HCT116 (cell line): ENCODE data around the gene GTPBP10. TPM values are rescaled to one million over a fixed set of nuclear protein-coding genes. Genes with fewer than 3 reads are reported as not detected.
"Not testable (repeated sequence)": the region's sequence is repeated elsewhere in the genome, so short reads cannot be mapped to it uniquely, and the experiment has no call there.

Experiments
- ATAC-seq: fragments of 200-7000 bp; cut with Tn5 transposase; 2 replicates; pipeline ENCODE4 v1.9.1; 2020; ENCODE audit warnings: mild to moderate bottlenecking, moderate library complexity
- BruUV-seq: library from RNA; stranded (reverse); fragments of 400-500 nt; replicated peaks from 2 replicates; lab custom pipeline; 2021; lab: Mats Ljungman, UMichigan
- CTCF ChIA-PET: fragments of 300-600 bp; sonication (Branson Sonifier 250); formaldehyde crosslinking; loops from one replicate; lab custom pipeline; 2021; ENCODE audit warnings: antibody characterized with exemption; lab: Charles Lee
- POLR2A ChIA-PET: fragments of 300-600, 350-600 bp; sonication (Branson Sonifier 250); formaldehyde crosslinking; loops from one replicate; lab custom pipeline; 2021; ENCODE audit warnings: antibody characterized with exemption; lab: Charles Lee
- RAD21 ChIA-PET, 2 experiments: fragments of 300-600 bp; sonication (Branson Sonifier 250); formaldehyde crosslinking; loops; one replicate each; lab custom pipeline; 2023; ENCODE audit warnings: low total read pairs in 2 of 2; ENCODE audit not compliant: uncharacterized antibody in 2 of 2, unreplicated experiment in 2 of 2, low non-redundant PET in 1 of 2; lab: Charles Lee
- DNase-seq: peaks from one replicate; pipeline ENCODE4 v3.0.0-alpha.2; 2010; ENCODE audit warnings: low read depth, low spot score
- H2AFZ ChIP-seq: fragments of 200-600 bp; shearing (Covaris generic), sonication (generic); 2 replicates; pipeline ENCODE4 v1.6.1; 2017; ENCODE audit warnings: low read depth, mixed run types, mixed read lengths, antibody characterized with exemption, low read length; ENCODE audit not compliant: poor library complexity, severe bottlenecking
- H3K27ac ChIP-seq: 2 replicates; pipeline ENCODE4 v1.5.1; 2012; ENCODE audit warnings: low read depth, low read length
- H3K27me3 ChIP-seq: fragments of 200-600 bp; sonication (generic); 2 replicates; pipeline ENCODE4 v1.6.1; 2016; ENCODE audit warnings: mixed run types, low read length, mixed read lengths; ENCODE audit not compliant: insufficient read depth
- H3K36me3 ChIP-seq, 2 experiments: fragments of 200-500 bp in 1 of 2; fragments of 200-600 bp in 1 of 2; sonication (Bioruptor generic) in 1 of 2; sonication (generic) in 1 of 2; 2 replicates each; pipeline versions ENCODE4 v1.5.1 to v1.6.1; 2014 to 2016; ENCODE audit warnings: low read length in 2 of 2, inconsistent platforms in 1 of 2, mixed read lengths in 1 of 2, mixed run types in 1 of 2; ENCODE audit not compliant: insufficient read depth in 2 of 2, control insufficient read depth in 1 of 2
- H3K4me1 ChIP-seq, 2 experiments: fragments of 200-600 bp in 1 of 2; sonication (generic) in 1 of 2; 2 replicates each; pipeline versions ENCODE4 v1.5.1 to v1.6.1; 2012 to 2017; ENCODE audit warnings: low read length in 2 of 2, inconsistent platforms in 1 of 2, mild to moderate bottlenecking in 1 of 2, mixed read lengths in 1 of 2, mixed run types in 1 of 2, moderate library complexity in 1 of 2; ENCODE audit not compliant: insufficient read depth in 2 of 2, control insufficient read depth in 1 of 2
- H3K4me2 ChIP-seq: fragments of 200-600 bp; sonication (generic); 2 replicates; pipeline ENCODE4 v1.6.1; 2017; ENCODE audit warnings: mixed run types, low read length, mixed read lengths
- H3K4me3 ChIP-seq, 2 experiments: fragments of 200-600 bp in 1 of 2; sonication (generic) in 1 of 2; replicated peaks in 1 of 2; 2 replicates each; pipeline ENCODE4 v1.5.1; 2011 to 2016; ENCODE audit warnings: low read length in 2 of 2, control low read depth in 1 of 2, low read depth in 1 of 2, mild to moderate bottlenecking in 1 of 2, mixed read lengths in 1 of 2, mixed run types in 1 of 2
- H3K79me2 ChIP-seq: fragments of 200-600 bp; sonication (generic); 2 replicates; pipeline ENCODE4 v1.6.1; 2017; ENCODE audit warnings: mild to moderate bottlenecking, mixed run types, low read length, moderate library complexity, mixed read lengths; ENCODE audit not compliant: insufficient read depth
- H3K9ac ChIP-seq: fragments of 200-600 bp; sonication (generic); 2 replicates; pipeline ENCODE4 v1.6.1; 2016; ENCODE audit warnings: low read length, mixed read lengths
- H3K9me2 ChIP-seq: fragments of 200-600 bp; sonication (generic), shearing (Covaris generic); 2 replicates; pipeline ENCODE4 v1.6.1; 2017; ENCODE audit warnings: mixed run types, mild to moderate bottlenecking, moderate library complexity; ENCODE audit not compliant: insufficient read depth
- H3K9me3 ChIP-seq, 2 experiments: fragments of 200-500 bp in 1 of 2; fragments of 200-600 bp in 1 of 2; sonication (Bioruptor generic) in 1 of 2; sonication (generic) in 1 of 2; 2 replicates each; pipeline ENCODE4 v1.6.1; 2014 to 2017; ENCODE audit warnings: low read length in 2 of 2, mixed read lengths in 2 of 2, inconsistent platforms in 1 of 2, low read depth in 1 of 2, mild to moderate bottlenecking in 1 of 2, mixed run types in 1 of 2, moderate library complexity in 1 of 2; ENCODE audit not compliant: control insufficient read depth in 1 of 2, insufficient read depth in 1 of 2
- H4K20me1 ChIP-seq: fragments of 200-600 bp; sonication (generic), shearing (Covaris generic); 2 replicates; pipeline ENCODE4 v1.6.1; 2017; ENCODE audit warnings: mixed run types, mild to moderate bottlenecking, moderate library complexity; ENCODE audit not compliant: insufficient read depth
- ATF3 ChIP-seq: IDR thresholded peaks from 2 replicates; pipeline ENCODE4 v1.6.1; 2012
- CEBPB ChIP-seq: IDR thresholded peaks from 2 replicates; pipeline ENCODE4 v1.6.1; 2012; ENCODE audit warnings: low read depth
- EGR1 ChIP-seq: IDR thresholded peaks from 2 replicates; pipeline ENCODE4 v1.6.1; 2012; ENCODE audit warnings: low read depth
- EZH2phosphoT487 ChIP-seq: fragments of 200-600 bp; IDR thresholded peaks from 2 replicates; pipeline ENCODE4 v1.6.1; 2018; ENCODE audit warnings: antibody characterized with exemption, borderline replicate concordance
- SRF ChIP-seq: IDR thresholded peaks from 2 replicates; pipeline ENCODE4 v1.6.1; 2012; ENCODE audit warnings: low read depth
- ZBTB33 ChIP-seq: IDR thresholded peaks from 2 replicates; pipeline ENCODE4 v1.6.1; 2011; ENCODE audit warnings: mild to moderate bottlenecking, low read length, moderate library complexity; ENCODE audit not compliant: insufficient replicate concordance; ENCODE audit errors: extremely low read depth
- ZFX ChIP-seq: fragments of 450-650 bp; IDR thresholded peaks from 2 replicates; pipeline ENCODE4 v1.6.1; 2017
- intact Hi-C: fragments of 100-400 bp; cut with micrococcal nuclease; formaldehyde crosslinking; loops from 2 replicates; pipeline ENCODE4 v1.10.0; 2022
- total RNA-seq: library from RNA; stranded (reverse); gene quantifications from one replicate; pipeline ENCODE4 v1.2.1, GENCODE V29; 2021; ENCODE audit not compliant: unreplicated experiment
- TF ChIP-seq, protein P1 (sequence below): IDR thresholded peaks from 2 replicates; pipeline ENCODE4 v1.6.1; 2012; ENCODE audit warnings: low read depth

The GTPBP10 gene
- total RNA-seq, 1 experiment from 2014 or later, result 36.7 TPM

GRCh38 chr7:90334193-90334843 lies 12.2 kb upstream of the GTPBP10 start (continued):
- no peak for TF ChIP-seq ZBTB33
- TF ChIP-seq ATF3, result no peak

- H3K4me3 ChIP-seq, CTCF ChIA-PET, H3K4me2 ChIP-seq, H3K9me2 ChIP-seq, H4K20me1 ChIP-seq, ATAC-seq, H3K36me3 ChIP-seq, H3K9me3 ChIP-seq, H3K9ac ChIP-seq, BruUV-seq, H3K27ac ChIP-seq, DNase-seq, H3K79me2 ChIP-seq, RAD21 ChIA-PET, H2AFZ ChIP-seq, H3K4me1 ChIP-seq, POLR2A ChIA-PET, intact Hi-C loops, H3K27me3 ChIP-seq: not testable (repeated sequence)
Measured at GRCh38 chr7:90334926-90335325, 11.6 kb upstream of the GTPBP10 start.

DNA sequence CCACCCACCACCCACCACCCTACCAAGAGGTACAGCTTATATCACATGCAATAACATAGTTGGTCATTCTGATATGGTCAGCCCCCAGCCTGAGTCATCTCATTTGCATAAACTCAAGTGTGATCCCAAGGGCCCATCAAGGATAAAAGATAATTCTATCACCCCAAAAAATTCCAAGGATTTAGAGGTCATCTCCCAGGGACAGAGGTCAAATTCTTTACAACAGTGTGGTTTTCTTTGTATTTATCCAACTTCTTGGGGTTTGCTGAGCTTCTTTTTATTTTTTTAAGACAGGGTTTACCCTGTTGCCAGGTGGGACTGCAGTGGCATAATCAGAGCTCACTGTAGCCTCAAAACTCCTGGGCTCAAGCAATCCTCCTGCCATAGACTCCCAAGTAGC lies 9.4 kb upstream of the GTPBP10 start:
- Histone ChIP-seq H4K20me1 (no peaks in the 10 kb centered on the region), H3K27ac (no peak overlapping the region), H3K4me2 (no peak overlapping the region), H3K9me3 (no peaks in the 10 kb centered on the region; a peak in 1 of 4 replicates), H3K79me2 (no peaks in the 10 kb centered on the region), H3K9me2 (no peaks in the 10 kb centered on the region), H3K4me3 (no peak overlapping the region), H2AFZ (no peak overlapping the region), H3K27me3 (no peaks in the 10 kb centered on the region), H3K9ac (no peak overlapping the region), H3K4me1 (no peaks in the 10 kb centered on the region), H3K36me3 (no peaks in the 10 kb centered on the region)
- POLR2A ChIA-PET, result no interaction called here
- no peak for ATAC-seq
- RAD21 ChIA-PET, result no interaction called here
- no peak for DNase-seq
- CTCF ChIA-PET, result no interaction called here
- intact Hi-C loops, result no loop called here
- no TSS peak for BruUV-seq
- TF ChIP-seq EGR1 (no peak), SRF (no peak), ZBTB33 (no peak), EZH2phosphoT487 (no peak), ZFX (no peak), CEBPB (no peak)
- TF ChIP-seq, protein P1, sequence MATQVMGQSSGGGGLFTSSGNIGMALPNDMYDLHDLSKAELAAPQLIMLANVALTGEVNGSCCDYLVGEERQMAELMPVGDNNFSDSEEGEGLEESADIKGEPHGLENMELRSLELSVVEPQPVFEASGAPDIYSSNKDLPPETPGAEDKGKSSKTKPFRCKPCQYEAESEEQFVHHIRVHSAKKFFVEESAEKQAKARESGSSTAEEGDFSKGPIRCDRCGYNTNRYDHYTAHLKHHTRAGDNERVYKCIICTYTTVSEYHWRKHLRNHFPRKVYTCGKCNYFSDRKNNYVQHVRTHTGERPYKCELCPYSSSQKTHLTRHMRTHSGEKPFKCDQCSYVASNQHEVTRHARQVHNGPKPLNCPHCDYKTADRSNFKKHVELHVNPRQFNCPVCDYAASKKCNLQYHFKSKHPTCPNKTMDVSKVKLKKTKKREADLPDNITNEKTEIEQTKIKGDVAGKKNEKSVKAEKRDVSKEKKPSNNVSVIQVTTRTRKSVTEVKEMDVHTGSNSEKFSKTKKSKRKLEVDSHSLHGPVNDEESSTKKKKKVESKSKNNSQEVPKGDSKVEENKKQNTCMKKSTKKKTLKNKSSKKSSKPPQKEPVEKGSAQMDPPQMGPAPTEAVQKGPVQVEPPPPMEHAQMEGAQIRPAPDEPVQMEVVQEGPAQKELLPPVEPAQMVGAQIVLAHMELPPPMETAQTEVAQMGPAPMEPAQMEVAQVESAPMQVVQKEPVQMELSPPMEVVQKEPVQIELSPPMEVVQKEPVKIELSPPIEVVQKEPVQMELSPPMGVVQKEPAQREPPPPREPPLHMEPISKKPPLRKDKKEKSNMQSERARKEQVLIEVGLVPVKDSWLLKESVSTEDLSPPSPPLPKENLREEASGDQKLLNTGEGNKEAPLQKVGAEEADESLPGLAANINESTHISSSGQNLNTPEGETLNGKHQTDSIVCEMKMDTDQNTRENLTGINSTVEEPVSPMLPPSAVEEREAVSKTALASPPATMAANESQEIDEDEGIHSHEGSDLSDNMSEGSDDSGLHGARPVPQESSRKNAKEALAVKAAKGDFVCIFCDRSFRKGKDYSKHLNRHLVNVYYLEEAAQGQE, result no peak
